Endometrium (tissue), 2 donors: Measurements from ENCODE around the gene CACNB1.

Source experiments
- FAIRE-seq: peaks from 2 replicates; lab custom pipeline; 2012; peaks lifted over from hg19 to GRCh38; lab: Jason Lieb, UNC
- donor health status: control.
- donor health status: control.

Gene CACNB1

GRCh38 chr17:39197380-39198185, at the start of gene CACNB1:
CACNB1 (minus strand) TSS chr17:39197669; CDS start chr17:39197495, 174 bp downstream.
- no peak for FAIRE-seq

DNA sequence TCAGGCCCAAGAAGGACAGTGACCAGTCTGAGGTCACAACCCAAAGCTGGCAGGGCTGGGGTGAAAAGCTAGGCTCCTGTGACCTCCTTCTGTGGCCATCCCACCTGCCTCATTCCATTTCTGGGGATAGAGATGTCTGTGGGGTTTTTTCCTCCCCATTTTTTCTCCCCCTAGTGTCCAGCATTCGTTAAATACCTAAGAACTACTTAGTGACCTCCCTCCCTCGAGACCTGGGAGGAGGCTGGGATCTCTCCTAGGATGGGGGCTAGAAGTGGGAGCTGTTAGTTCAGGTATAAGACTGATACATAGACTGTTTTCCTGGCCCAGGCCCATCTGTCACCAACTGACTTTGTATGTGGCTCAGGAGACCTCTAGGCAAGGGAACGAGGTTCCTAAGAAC, 48.8 kb upstream of the CACNB1 start:
- FAIRE-seq = no peak

GRCh38 chr17:39244600-39245570, 47.4 kb upstream of the CACNB1 start:
- FAIRE-seq = no peak

DNA sequence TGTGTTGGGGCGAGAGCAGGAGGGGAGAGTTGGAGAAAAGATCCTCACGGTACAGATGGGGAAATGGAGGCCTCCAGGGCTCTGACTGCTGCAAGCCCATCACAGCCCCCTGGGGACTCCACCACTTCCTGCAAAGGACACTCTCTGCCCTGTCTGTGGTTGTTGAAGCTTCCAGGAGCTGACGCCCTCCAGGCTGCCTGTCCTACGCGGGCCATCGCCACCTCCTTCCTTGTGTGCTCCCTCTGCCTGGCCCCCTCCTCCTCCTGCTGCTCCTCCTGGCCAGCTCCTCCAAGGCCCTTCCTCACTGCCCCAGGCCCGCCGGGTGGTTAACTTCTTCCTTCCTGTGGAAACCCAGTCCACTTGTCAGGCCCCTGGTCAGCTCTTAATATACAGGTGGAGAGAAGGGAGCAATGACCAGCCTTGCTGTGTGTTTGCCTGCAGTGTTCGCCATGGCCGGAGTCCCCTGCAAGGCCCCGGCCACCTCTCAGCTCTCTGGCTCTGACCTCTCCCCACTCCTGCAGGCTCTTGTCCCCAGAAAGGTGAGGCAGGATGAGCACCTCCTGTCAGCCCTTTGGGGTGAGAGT, 46.6 kb upstream of the CACNB1 start:
- FAIRE-seq = no peak

DNA sequence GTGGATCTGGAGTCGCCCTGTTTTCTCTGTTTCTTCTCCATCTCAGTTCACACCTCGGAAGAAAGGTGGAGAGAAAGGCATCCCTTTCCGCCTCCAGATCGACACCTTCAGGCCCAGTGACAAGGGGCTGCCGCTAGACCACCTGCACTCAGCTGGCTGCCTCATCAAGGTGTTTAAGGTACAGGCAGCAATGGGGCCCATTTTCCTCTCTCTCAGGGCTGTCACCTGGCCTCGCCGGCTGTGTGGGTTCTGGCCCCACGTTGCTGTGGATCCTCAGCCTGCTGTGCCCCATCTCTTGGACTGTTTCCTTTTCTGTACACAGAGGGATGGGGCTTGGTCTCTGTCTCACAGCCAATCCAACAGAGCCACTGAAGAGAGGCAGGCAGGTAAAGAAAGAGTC, 45.7 kb upstream of the CACNB1 start:
- FAIRE-seq = no peak

DNA sequence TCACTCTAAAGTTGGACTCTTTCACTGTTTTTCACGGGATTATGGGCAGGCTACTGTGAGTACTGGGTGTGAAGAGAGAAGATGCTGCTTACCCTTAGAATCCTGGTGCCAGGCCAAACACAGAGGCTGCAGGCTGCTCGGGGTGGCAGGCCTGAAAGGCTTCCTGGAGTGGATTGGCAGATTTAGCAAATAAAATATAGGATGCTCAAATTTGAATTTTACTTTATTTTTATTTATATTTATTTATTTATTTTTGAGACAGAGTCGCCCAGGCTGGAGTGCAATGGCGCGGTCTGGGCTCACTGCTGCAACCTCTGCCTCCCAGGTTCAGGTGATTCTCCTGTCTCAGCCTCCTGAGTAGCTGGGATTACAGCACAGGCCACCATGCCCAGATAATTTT, 43.2 kb upstream of the CACNB1 start:
- no peak for FAIRE-seq

DNA sequence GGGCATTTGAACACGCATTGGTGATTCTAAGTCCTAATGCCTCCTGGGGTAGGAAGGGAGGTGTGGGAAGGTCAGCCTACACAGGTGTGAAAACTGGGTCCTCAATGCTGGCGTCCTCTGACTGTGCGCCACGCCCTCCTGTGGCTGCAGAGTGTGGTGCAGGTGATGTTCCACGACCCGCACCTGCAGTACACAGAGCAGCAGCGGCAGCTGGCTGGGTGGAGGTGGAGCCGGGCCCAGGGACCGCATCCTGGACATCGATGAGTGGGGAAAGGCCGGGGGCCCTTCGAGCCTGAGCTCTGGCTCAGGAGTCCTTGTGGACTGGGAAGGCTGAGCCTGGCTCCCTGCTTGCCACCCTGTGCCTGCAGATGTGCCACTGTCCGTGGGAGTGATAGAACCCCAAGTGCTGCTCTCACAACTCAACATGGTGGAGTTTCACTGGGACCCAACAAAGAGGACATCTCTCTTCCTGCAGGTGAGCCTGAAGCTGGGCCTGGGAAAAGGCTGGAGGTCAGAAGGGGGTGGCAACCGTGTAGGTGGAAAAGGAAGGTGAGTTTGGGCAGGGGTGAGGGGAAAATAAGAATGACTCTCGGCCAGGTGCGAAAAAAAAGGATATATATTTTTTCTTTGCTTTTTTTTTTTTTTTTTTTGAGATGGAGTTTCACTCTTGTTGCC, 42.3 kb upstream of the CACNB1 start:
- FAIRE-seq = no peak

GRCh38 chr17:39238311-39238972, 41.0 kb upstream of the CACNB1 start:
- no peak for FAIRE-seq

DNA sequence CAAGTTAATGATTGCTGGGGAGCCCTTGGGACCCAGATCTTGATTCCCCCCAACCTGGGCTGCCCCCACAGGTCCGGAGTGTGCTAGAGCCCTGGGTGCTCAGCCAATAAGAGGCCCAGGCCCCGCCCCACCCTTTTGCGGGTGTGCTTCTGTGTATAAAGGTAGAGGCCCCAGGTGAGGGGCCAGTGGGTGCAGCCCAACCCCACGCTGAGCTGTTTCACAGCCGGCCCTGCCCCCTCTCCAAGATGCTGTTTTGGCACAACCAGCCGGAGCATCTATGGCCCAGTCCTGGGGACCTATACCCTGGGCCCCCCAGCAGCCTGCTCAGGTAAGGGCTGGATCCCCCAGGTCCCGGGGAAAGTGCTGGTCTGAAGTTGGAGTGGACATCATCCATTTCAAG, 40.1 kb upstream of the CACNB1 start:
- FAIRE-seq = no peak

DNA sequence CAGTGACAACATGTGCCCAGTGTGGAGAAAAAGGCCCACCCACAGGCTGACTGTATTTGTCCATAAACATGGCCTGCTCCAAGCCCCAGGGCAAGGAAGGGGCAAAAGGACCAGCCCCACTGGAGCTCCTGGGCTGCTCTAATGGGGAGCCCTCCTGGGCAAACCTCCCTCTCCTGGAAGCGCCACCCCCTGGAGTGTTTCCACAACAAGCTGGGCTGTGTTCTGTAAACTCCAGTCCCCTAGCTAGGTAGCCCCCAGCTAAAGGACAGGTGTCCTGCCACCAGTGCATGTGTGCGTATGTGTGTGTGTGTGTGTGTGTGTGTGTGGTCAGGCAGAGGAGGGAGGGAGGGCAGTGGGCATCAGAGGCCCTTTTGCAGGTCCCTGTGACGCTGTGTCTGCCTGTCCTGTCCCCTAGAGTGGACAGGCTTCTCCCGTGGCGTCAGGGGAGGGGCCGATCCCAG, 39.5 kb upstream of the CACNB1 start:
- FAIRE-seq = no peak

DNA sequence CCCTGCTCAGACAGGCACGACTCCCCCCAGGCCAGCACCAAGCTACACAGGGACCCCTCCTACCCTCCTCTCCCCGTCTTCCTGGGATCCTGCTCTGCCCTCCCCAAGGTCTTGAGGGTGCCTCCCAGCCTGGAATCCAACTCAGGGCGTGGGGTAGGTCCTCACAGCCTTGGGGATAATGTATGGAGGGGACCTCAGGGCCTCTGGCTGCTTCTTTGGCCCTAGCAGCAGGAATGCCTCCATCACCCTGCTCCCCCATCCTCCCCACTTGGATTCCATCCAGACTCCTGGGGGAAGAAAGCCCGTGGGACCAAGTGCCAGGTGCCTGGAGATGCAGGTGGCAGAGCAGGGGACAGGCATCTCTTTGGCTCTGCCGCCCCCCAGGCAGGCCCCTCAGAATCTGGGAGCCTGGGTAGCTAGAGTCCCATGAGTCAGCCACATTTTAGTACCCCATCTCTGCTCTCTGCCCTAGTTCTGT, 39.0 kb upstream of the CACNB1 start:
- FAIRE-seq = no peak

GRCh38 chr17:39235555-39236449, 38.3 kb upstream of the CACNB1 start:
- FAIRE-seq = no peak

GRCh38 chr17:39231591-39232551, 34.4 kb upstream of the CACNB1 start:
- no peak for FAIRE-seq

GRCh38 chr17:39231091-39231561, 33.7 kb upstream of the CACNB1 start:
- no peak for FAIRE-seq

GRCh38 chr17:39230361-39230760, 32.9 kb upstream of the CACNB1 start:
- FAIRE-seq = no peak

GRCh38 chr17:39229274-39229913, 31.9 kb upstream of the CACNB1 start:
- FAIRE-seq = no peak

GRCh38 chr17:39227364-39227919, 30.0 kb upstream of the CACNB1 start:
- FAIRE-seq = no peak
